Keratinocyte (primary cell): ENCODE results near the gene DPH1. TPM values are rescaled to one million over a fixed set of nuclear protein-coding genes. Genes with fewer than 3 reads are reported as not detected.

Experiments used
- DNase-seq: peaks from one replicate; pipeline ENCODE4 v3.0.0-alpha.2; 2011; ENCODE audit warnings: low read depth, missing footprints, low spot score
- FAIRE-seq: peaks from 2 replicates; lab custom pipeline; 2011; peaks lifted over from hg19 to GRCh38; lab: Jason Lieb, UNC
- H2AFZ ChIP-seq: 2 replicates; pipeline ENCODE4 v1.6.0; 2012; ENCODE audit warnings: low read length, control low read depth, inconsistent platforms; ENCODE audit not compliant: control insufficient read depth
- H3K27ac ChIP-seq: 2 replicates; pipeline ENCODE4 v1.5.1; 2011; ENCODE audit warnings: low read length; ENCODE audit not compliant: control insufficient read depth, insufficient read depth
- H3K27me3 ChIP-seq: 3 replicates; pipeline ENCODE4 v1.6.0; 2011; ENCODE audit warnings: low read length; ENCODE audit not compliant: control insufficient read depth, insufficient read depth; ENCODE audit errors: extremely low read depth
- H3K36me3 ChIP-seq, 2 experiments: 2 replicates in 1 of 2; 3 replicates in 1 of 2; pipeline ENCODE4 v1.5.1; 2011; ENCODE audit warnings: low read length in 2 of 2, mild to moderate bottlenecking in 1 of 2; ENCODE audit not compliant: control insufficient read depth in 2 of 2, insufficient read depth in 2 of 2; ENCODE audit errors: extremely low read depth in 1 of 2
- H3K4me1 ChIP-seq: 3 replicates; pipeline ENCODE4 v1.5.1; 2011; ENCODE audit warnings: low read length; ENCODE audit not compliant: control insufficient read depth, insufficient read depth; ENCODE audit errors: extremely low read depth
- H3K4me2 ChIP-seq: 3 replicates; pipeline ENCODE4 v1.6.0; 2011; ENCODE audit warnings: low read depth, low read length; ENCODE audit not compliant: control insufficient read depth, insufficient read depth; ENCODE audit errors: extremely low read depth
- H3K4me3 ChIP-seq, 3 experiments: fragments of 200-600 bp in 1 of 3; sonication (generic) in 1 of 3; 2 replicates in 2 of 3; 3 replicates in 1 of 3; pipeline ENCODE4 v1.5.1; 2011 to 2016; ENCODE audit warnings: low read length in 3 of 3, mild to moderate bottlenecking in 3 of 3, control low read depth in 2 of 3, inconsistent platforms in 1 of 3, low read depth in 1 of 3, mixed read lengths in 1 of 3, mixed run types in 1 of 3, moderate library complexity in 1 of 3; ENCODE audit not compliant: control insufficient read depth in 2 of 3, insufficient read depth in 2 of 3; ENCODE audit errors: extremely low read depth in 1 of 3
- H3K79me2 ChIP-seq: 2 replicates; pipeline ENCODE4 v1.6.0; 2012; ENCODE audit warnings: low read length; ENCODE audit not compliant: control insufficient read depth, insufficient read depth
- H3K9ac ChIP-seq: 3 replicates; pipeline ENCODE4 v1.6.0; 2011; ENCODE audit warnings: low read length; ENCODE audit not compliant: control insufficient read depth, insufficient read depth; ENCODE audit errors: extremely low read depth
- H3K9me1 ChIP-seq: 3 replicates; pipeline ENCODE4 v1.6.0; 2011; ENCODE audit warnings: low read length; ENCODE audit not compliant: control insufficient read depth, insufficient read depth; ENCODE audit errors: extremely low read depth
- H3K9me3 ChIP-seq: 2 replicates; pipeline ENCODE4 v1.5.1; 2012; ENCODE audit warnings: low read depth, low read length; ENCODE audit not compliant: control insufficient read depth
- H4K20me1 ChIP-seq: 3 replicates; pipeline ENCODE4 v1.6.0; 2011; ENCODE audit warnings: low read length; ENCODE audit not compliant: control insufficient read depth, insufficient read depth; ENCODE audit errors: extremely low read depth
- CTCF ChIP-seq, 3 experiments: IDR thresholded peaks in 1 of 3; conservative IDR thresholded peaks in 1 of 3; optimal IDR thresholded peaks in 1 of 3; 2 replicates in 2 of 3; 3 replicates in 1 of 3; pipeline versions ENCODE3 to v1.5.1; 2011; ENCODE audit warnings: low read length in 3 of 3, mild to moderate bottlenecking in 3 of 3, moderate library complexity in 2 of 3, control low read depth in 1 of 3, inconsistent platforms in 1 of 3; ENCODE audit not compliant: insufficient read depth in 2 of 3; ENCODE audit errors: extremely low read depth in 1 of 3
- EZH2 ChIP-seq: IDR thresholded peaks from one replicate; pipeline ENCODE4 v1.6.1; 2012; ENCODE audit warnings: inconsistent platforms, mild to moderate bottlenecking, low read length, moderate library complexity
- dilution Hi-C: fragments of 300-500 bp; cut with MboI; formaldehyde crosslinking; loops from one replicate; pipeline ENCODE4 v1.7.0; 2020; ENCODE audit warnings: low sequenced_read_pairs; ENCODE audit not compliant: extremely low pct_ligation_motif_present
- polyA plus RNA-seq, 5 experiments: library from polyadenylated mRNA; depleted of rRNA in 3 of 5; stranded (reverse) in 3 of 5; stranded (forward) in 1 of 5; unstranded in 1 of 5; fragments of >200 nt; gene quantifications; 1 replicate in 1 of 5; 2 replicates in 3 of 5; 3 replicates in 1 of 5; pipeline versions ENCODE4 v1.2.1 to v1.2.3, GENCODE V29; 2011 to 2012; ENCODE audit warnings: missing spikeins in 2 of 5, low read depth in 1 of 5, low replicate concordance in 1 of 5

Gene DPH1
- polyA plus RNA-seq, 1 donor (not counting 4 experiments of a cell fraction or from before 2014, with no cell fraction given), result 18.9 TPM

- no peaks in the 10 kb centered on the region for H3K9me3 ChIP-seq
- no peaks in the 10 kb centered on the region for H3K79me2 ChIP-seq
- no peak overlapping the region for H3K27ac ChIP-seq
- H3K36me3 ChIP-seq, result no peaks in the 10 kb centered on the region
- H3K9me1 ChIP-seq, result no peaks in the 10 kb centered on the region
- DNase-seq (no peak), FAIRE-seq (no peak)
- TF ChIP-seq EZH2, result no peak
- no peak overlapping the region for H2AFZ ChIP-seq
- H4K20me1 ChIP-seq, result no peaks in the 10 kb centered on the region
- dilution Hi-C loops, result no loop called here
- H3K9ac ChIP-seq, result no peak overlapping the region
- H3K4me1 ChIP-seq, result peaks cover 21% of the 10 kb centered on the region
- no peak overlapping the region for H3K4me3 ChIP-seq
- H3K27me3 ChIP-seq, result no peaks in the 10 kb centered on the region
- H3K4me2 ChIP-seq, result no peak overlapping the region
Measured at GRCh38 chr17:1997927-1998742, 31.8 kb upstream of the DPH1 start.

GRCh38 chr17:1999557-2000251 is 30.2 kb upstream of the DPH1 start:
- Histone ChIP-seq H3K9me3 (no peaks in the 10 kb centered on the region), H3K27me3 (no peaks in the 10 kb centered on the region), H3K27ac (no peak overlapping the region), H3K9me1 (no peaks in the 10 kb centered on the region), H3K4me1 (peaks cover 21% of the 10 kb centered on the region), H3K4me2 (peak overlapping the region; percentile 29), H3K4me3 (no peak overlapping the region), H2AFZ (no peak overlapping the region), H3K79me2 (no peaks in the 10 kb centered on the region), H4K20me1 (no peaks in the 10 kb centered on the region), H3K9ac (no peak overlapping the region), H3K36me3 (no peaks in the 10 kb centered on the region)
- FAIRE-seq (no peak), DNase-seq (no peak)
- dilution Hi-C loops, result no loop called here
- TF ChIP-seq CTCF (optimal IDR thresholded peaks at IDR 0.05 in 1 of 3, IDR thresholded peaks at IDR 0.05 in 1 of 3, conservative IDR thresholded peaks at IDR 0.05 in 1 of 3; ENCODE audit: extremely low read depth in 1 of 3, insufficient read depth in 2 of 3, low read length in 3 of 3), result no peak
- TF ChIP-seq EZH2, result no peak
